Ishikawa (cell line): Measurements from ENCODE around the gene MDP1.

ENCODE experiments used
- CEBPB ChIP-seq: IDR thresholded peaks from 2 replicates; pipeline ENCODE4 v1.6.1; 2012
- CREB1 ChIP-seq: IDR thresholded peaks from 2 replicates; pipeline ENCODE4 v1.6.1; 2012; ENCODE audit warnings: low read depth
- EGR1 ChIP-seq: IDR thresholded peaks from 2 replicates; pipeline ENCODE4 v1.6.1; 2012
- EP300 ChIP-seq: IDR thresholded peaks from 2 replicates; pipeline ENCODE4 v1.6.1; 2012; ENCODE audit warnings: borderline replicate concordance
- FOXM1 ChIP-seq: IDR thresholded peaks from 2 replicates; pipeline ENCODE4 v1.6.1; 2012; ENCODE audit warnings: low read depth, borderline replicate concordance
- NFIC ChIP-seq: IDR thresholded peaks from 2 replicates; pipeline ENCODE4 v1.6.1; 2012
- RAD21 ChIP-seq: IDR thresholded peaks from 2 replicates; pipeline ENCODE4 v1.6.1; 2012; ENCODE audit warnings: low read depth
- TAF1 ChIP-seq: IDR thresholded peaks from 2 replicates; pipeline ENCODE4 v1.6.1; 2012; ENCODE audit warnings: low read depth, mild to moderate bottlenecking
- TCF12 ChIP-seq: IDR thresholded peaks from 2 replicates; pipeline ENCODE4 v1.6.1; 2012; ENCODE audit warnings: low read depth
- TEAD4 ChIP-seq: IDR thresholded peaks from 2 replicates; pipeline ENCODE4 v1.6.1; 2012
- YY1 ChIP-seq: IDR thresholded peaks from 2 replicates; pipeline ENCODE4 v1.6.1; 2012; ENCODE audit warnings: low read depth
- ZBTB7A ChIP-seq: IDR thresholded peaks from 2 replicates; pipeline ENCODE4 v1.6.1; 2012; ENCODE audit warnings: low read depth
- TF ChIP-seq, protein P1 (sequence below): IDR thresholded peaks from 2 replicates; pipeline ENCODE4 v1.6.1; 2012; ENCODE audit warnings: low read depth, mild to moderate bottlenecking
- TF ChIP-seq, protein P2 (sequence below): IDR thresholded peaks from 2 replicates; pipeline ENCODE4 v1.6.1; 2012
- TF ChIP-seq, protein P3 (sequence below): IDR thresholded peaks from 2 replicates; pipeline ENCODE4 v1.6.1; 2012

The MDP1 gene

DNA sequence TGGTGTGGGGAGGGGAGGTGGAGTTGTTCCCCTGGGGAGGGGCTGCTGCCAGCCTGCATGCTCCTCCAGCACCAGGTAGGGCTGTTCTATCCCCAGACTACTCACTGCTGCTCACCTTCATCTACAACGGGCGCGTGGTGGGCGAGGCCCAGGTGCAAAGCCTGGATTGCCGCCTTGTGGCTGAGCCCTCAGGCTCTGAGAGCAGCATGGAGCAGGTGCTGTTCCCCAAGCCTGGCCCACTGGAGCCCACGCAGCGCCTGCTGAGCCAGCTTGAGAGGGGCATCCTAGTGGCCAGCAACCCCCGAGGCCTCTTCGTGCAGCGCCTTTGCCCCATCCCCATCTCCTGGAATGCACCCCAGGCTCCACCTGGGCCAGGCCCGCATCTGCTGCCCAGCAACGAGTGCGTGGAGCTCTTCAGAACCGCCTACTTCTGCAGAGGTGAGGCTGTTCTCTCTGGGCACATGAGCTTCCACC is 51.3 kb downstream of the MDP1 start:
- TF ChIP-seq EGR1: no peak
- no peak for TF ChIP-seq NFIC
- TF ChIP-seq, protein P1, sequence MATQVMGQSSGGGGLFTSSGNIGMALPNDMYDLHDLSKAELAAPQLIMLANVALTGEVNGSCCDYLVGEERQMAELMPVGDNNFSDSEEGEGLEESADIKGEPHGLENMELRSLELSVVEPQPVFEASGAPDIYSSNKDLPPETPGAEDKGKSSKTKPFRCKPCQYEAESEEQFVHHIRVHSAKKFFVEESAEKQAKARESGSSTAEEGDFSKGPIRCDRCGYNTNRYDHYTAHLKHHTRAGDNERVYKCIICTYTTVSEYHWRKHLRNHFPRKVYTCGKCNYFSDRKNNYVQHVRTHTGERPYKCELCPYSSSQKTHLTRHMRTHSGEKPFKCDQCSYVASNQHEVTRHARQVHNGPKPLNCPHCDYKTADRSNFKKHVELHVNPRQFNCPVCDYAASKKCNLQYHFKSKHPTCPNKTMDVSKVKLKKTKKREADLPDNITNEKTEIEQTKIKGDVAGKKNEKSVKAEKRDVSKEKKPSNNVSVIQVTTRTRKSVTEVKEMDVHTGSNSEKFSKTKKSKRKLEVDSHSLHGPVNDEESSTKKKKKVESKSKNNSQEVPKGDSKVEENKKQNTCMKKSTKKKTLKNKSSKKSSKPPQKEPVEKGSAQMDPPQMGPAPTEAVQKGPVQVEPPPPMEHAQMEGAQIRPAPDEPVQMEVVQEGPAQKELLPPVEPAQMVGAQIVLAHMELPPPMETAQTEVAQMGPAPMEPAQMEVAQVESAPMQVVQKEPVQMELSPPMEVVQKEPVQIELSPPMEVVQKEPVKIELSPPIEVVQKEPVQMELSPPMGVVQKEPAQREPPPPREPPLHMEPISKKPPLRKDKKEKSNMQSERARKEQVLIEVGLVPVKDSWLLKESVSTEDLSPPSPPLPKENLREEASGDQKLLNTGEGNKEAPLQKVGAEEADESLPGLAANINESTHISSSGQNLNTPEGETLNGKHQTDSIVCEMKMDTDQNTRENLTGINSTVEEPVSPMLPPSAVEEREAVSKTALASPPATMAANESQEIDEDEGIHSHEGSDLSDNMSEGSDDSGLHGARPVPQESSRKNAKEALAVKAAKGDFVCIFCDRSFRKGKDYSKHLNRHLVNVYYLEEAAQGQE: no peak
- TF ChIP-seq FOXM1: no peak
- no peak for TF ChIP-seq YY1
- TF ChIP-seq EP300: no peak
- no peak for TF ChIP-seq RAD21
- TF ChIP-seq, protein P2, sequence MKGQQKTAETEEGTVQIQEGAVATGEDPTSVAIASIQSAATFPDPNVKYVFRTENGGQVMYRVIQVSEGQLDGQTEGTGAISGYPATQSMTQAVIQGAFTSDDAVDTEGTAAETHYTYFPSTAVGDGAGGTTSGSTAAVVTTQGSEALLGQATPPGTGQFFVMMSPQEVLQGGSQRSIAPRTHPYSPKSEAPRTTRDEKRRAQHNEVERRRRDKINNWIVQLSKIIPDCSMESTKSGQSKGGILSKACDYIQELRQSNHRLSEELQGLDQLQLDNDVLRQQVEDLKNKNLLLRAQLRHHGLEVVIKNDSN: no peak
- TF ChIP-seq, protein P3, sequence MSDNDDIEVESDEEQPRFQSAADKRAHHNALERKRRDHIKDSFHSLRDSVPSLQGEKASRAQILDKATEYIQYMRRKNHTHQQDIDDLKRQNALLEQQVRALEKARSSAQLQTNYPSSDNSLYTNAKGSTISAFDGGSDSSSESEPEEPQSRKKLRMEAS: no peak
- no peak for TF ChIP-seq CEBPB
- no peak for TF ChIP-seq CREB1
- TF ChIP-seq TEAD4: no peak
- no peak for TF ChIP-seq TCF12
- TF ChIP-seq TAF1: no peak
- TF ChIP-seq ZBTB7A: no peak
